ENCODE results near the gene UTP15. TPM values are rescaled to one million over a fixed set of nuclear protein-coding genes. Genes with fewer than 3 reads are reported as not detected.

The UTP15 gene
- 14.7 and 19.0 TPM in 2 replicates for total RNA-seq (2014; rRNA removed; shearing (Covaris generic))

- DNase-seq (ENCODE audit: low read depth): peak; percentile 95
Measured at GRCh38 chr5:73565139-73565968, at the start of gene UTP15, which contains the start of gene ANKRA2. Gene UTP15 (plus strand): TSS chr5:73565743. CDS start chr5:73567345, 1,602 bp downstream. Gene ANKRA2 (minus strand): TSS chr5:73565639. CDS start chr5:73562881, 2,758 bp downstream.

GRCh38 chr5:73519531-73520283 is 45.8 kb upstream of the UTP15 start:
- DNase-seq (ENCODE audit: low read depth): peak; percentile 79

GRCh38 chr5:73522989-73523388 is 42.6 kb upstream of the UTP15 start:
- DNase-seq (ENCODE audit: low read depth): peak; percentile 61

GRCh38 chr5:73523861-73524260 is 41.7 kb upstream of the UTP15 start:
- DNase-seq (ENCODE audit: low read depth): no peak

GRCh38 chr5:73525606-73526203 is 39.8 kb upstream of the UTP15 start:
- DNase-seq (ENCODE audit: low read depth): no peak

- no peak for DNase-seq (ENCODE audit: low read depth)
Measured at GRCh38 chr5:73528248-73528647, 37.3 kb upstream of the UTP15 start.

- DNase-seq (ENCODE audit: low read depth): no peak
Measured at GRCh38 chr5:73529081-73529480, 36.5 kb upstream of the UTP15 start.

- DNase-seq (ENCODE audit: low read depth): no peak
Measured at GRCh38 chr5:73531356-73531755, 34.2 kb upstream of the UTP15 start.

GRCh38 chr5:73532195-73532594 is 33.3 kb upstream of the UTP15 start:
- DNase-seq (ENCODE audit: low read depth): no peak

GRCh38 chr5:73534011-73534644 is 31.4 kb upstream of the UTP15 start:
- DNase-seq (ENCODE audit: low read depth): peak; percentile 33

- no peak for DNase-seq (ENCODE audit: low read depth)
Measured at GRCh38 chr5:73534971-73535370, 30.6 kb upstream of the UTP15 start.

- no peak for DNase-seq (ENCODE audit: low read depth)
Measured at GRCh38 chr5:73539730-73540129, 25.8 kb upstream of the UTP15 start.

GRCh38 chr5:73540192-73540591 is 25.4 kb upstream of the UTP15 start:
- peak; percentile 73 for DNase-seq (ENCODE audit: low read depth)

- no peak for DNase-seq (ENCODE audit: low read depth)
Measured at GRCh38 chr5:73542020-73542419, 23.5 kb upstream of the UTP15 start.

GRCh38 chr5:73544429-73545402 is 20.8 kb upstream of the UTP15 start:
- DNase-seq (ENCODE audit: low read depth): no peak

- DNase-seq (ENCODE audit: low read depth): no peak
Measured at GRCh38 chr5:73545403-73545779, 20.2 kb upstream of the UTP15 start.

GRCh38 chr5:73550016-73550415 is 15.5 kb upstream of the UTP15 start:
- DNase-seq (ENCODE audit: low read depth): no peak

- DNase-seq (ENCODE audit: low read depth): no peak
Measured at GRCh38 chr5:73552642-73553041, 12.9 kb upstream of the UTP15 start.

- DNase-seq (ENCODE audit: low read depth): no peak
Measured at GRCh38 chr5:73558950-73559349, 6.6 kb upstream of the UTP15 start.

GRCh38 chr5:73564018-73564417 is 1.5 kb upstream of the UTP15 start:
- DNase-seq (ENCODE audit: low read depth): no peak

- no peak for DNase-seq (ENCODE audit: low read depth)
Measured at GRCh38 chr5:73564675-73565074, 868 bp upstream of the UTP15 start.
